ENCODE data around the gene GRIA1. TPM values are rescaled to one million over a fixed set of nuclear protein-coding genes. Genes with fewer than 3 reads are reported as not detected.

The GRIA1 gene
- total RNA-seq, 1 donor from 2014 or later: 3.3 TPM

- no peak overlapping the region for H3K4me3 ChIP-seq
- no peak overlapping the region for H3K9ac ChIP-seq
- H3K9me3 ChIP-seq (ENCODE audit: low read depth): peaks cover 6% of the 10 kb centered on the region
- H3K4me3 Mint-ChIP-seq: no peak overlapping the region
- TF ChIP-seq EZH2phosphoT487 (IDR thresholded peaks at IDR 0.05): no peak
- TF ChIP-seq CTCF (IDR thresholded peaks at IDR 0.05): no peak
- TF ChIP-seq EZH2 (IDR thresholded peaks at IDR 0.05): no peak
- no peak overlapping the region for H2AFZ ChIP-seq (replicated peaks)
- H3K4me2 ChIP-seq: no peak overlapping the region
- H4K20me1 ChIP-seq (ENCODE audit: low read depth): no peaks in the 10 kb centered on the region
- no peak for DNase-seq (ENCODE audit: low spot score)
- H3K27me3 ChIP-seq: no peaks in the 10 kb centered on the region
- peaks cover 8% of the 10 kb centered on the region for H3K27me3 Mint-ChIP-seq (ENCODE audit: insufficient read depth, low read depth)
- peaks cover 13% of the 10 kb centered on the region for H3K4me1 ChIP-seq
- peaks cover 35% of the 10 kb centered on the region for H3K36me3 Mint-ChIP-seq
- peaks cover 31% of the 10 kb centered on the region for H3K4me1 Mint-ChIP-seq
- H3K79me2 ChIP-seq (ENCODE audit: low read depth): no peaks in the 10 kb centered on the region
- no peaks in the 10 kb centered on the region for H3K36me3 ChIP-seq
- H3F3A ChIP-seq (ENCODE audit: low read depth): peaks cover 8% of the 10 kb centered on the region
- H3K9me3 Mint-ChIP-seq: peaks cover 47% of the 10 kb centered on the region
- H3K27ac ChIP-seq: no peak overlapping the region
- peak overlapping the region; percentile 31 for H3K27ac Mint-ChIP-seq
Observed at GRCh38 chr5:153511622-153512021, 21.2 kb downstream of the GRIA1 start.

- Mint-ChIP-seq H3K4me1 (peaks cover 46% of the 10 kb centered on the region), H3K27me3 (ENCODE audit: insufficient read depth, low read depth) (peaks cover 5% of the 10 kb centered on the region), H3K4me3 (no peak overlapping the region), H3K27ac (no peak overlapping the region), H3K9me3 (peaks cover 39% of the 10 kb centered on the region), H3K36me3 (peaks cover 24% of the 10 kb centered on the region)
- Histone ChIP-seq H3K9ac (no peak overlapping the region), H2AFZ (replicated peaks) (no peak overlapping the region), H3K36me3 (no peaks in the 10 kb centered on the region), H3K27me3 (no peaks in the 10 kb centered on the region), H3K4me2 (no peak overlapping the region), H3K4me1 (peaks cover 25% of the 10 kb centered on the region), H3F3A (ENCODE audit: low read depth) (peaks cover 23% of the 10 kb centered on the region), H3K9me3 (ENCODE audit: low read depth) (peaks cover 6% of the 10 kb centered on the region), H3K27ac (no peak overlapping the region), H3K79me2 (ENCODE audit: low read depth) (no peaks in the 10 kb centered on the region), H4K20me1 (ENCODE audit: low read depth) (no peaks in the 10 kb centered on the region), H3K4me3 (no peak overlapping the region)
- TF ChIP-seq CTCF (IDR thresholded peaks at IDR 0.05) (no peak), EZH2 (IDR thresholded peaks at IDR 0.05) (no peak), EZH2phosphoT487 (IDR thresholded peaks at IDR 0.05) (no peak)
- no peak for DNase-seq (ENCODE audit: low spot score)
Observed at GRCh38 chr5:153513156-153513555, 22.7 kb downstream of the GRIA1 start.

GRCh38 chr5:153515301-153515700, 24.8 kb downstream of the GRIA1 start:
- Histone ChIP-seq H3K4me3 (no peak overlapping the region), H3K79me2 (ENCODE audit: low read depth) (no peaks in the 10 kb centered on the region), H3K36me3 (no peaks in the 10 kb centered on the region), H2AFZ (replicated peaks) (no peak overlapping the region), H3K9me3 (ENCODE audit: low read depth) (peaks cover 6% of the 10 kb centered on the region), H3K27me3 (no peaks in the 10 kb centered on the region), H3F3A (ENCODE audit: low read depth) (peaks cover 28% of the 10 kb centered on the region), H3K4me1 (peaks cover 25% of the 10 kb centered on the region), H3K4me2 (no peak overlapping the region), H3K9ac (no peak overlapping the region), H4K20me1 (ENCODE audit: low read depth) (no peaks in the 10 kb centered on the region), H3K27ac (no peak overlapping the region)
- H3K36me3 Mint-ChIP-seq: peaks cover 15% of the 10 kb centered on the region
- peak overlapping the region; percentile 67 for H3K27ac Mint-ChIP-seq
- H3K4me1 Mint-ChIP-seq: peaks cover 51% of the 10 kb centered on the region
- peak overlapping the region; percentile 54 for H3K4me3 Mint-ChIP-seq
- DNase-seq (ENCODE audit: low spot score): no peak
- peaks cover 5% of the 10 kb centered on the region for H3K27me3 Mint-ChIP-seq (ENCODE audit: insufficient read depth, low read depth)
- peaks cover 28% of the 10 kb centered on the region for H3K9me3 Mint-ChIP-seq
- TF ChIP-seq EZH2phosphoT487 (IDR thresholded peaks at IDR 0.05) (no peak), CTCF (IDR thresholded peaks at IDR 0.05) (no peak), EZH2 (IDR thresholded peaks at IDR 0.05) (no peak)

All from neural progenitor cell (in vitro differentiated cells).